H1 (cell line): ENCODE results near the gene SRD5A3.

Source experiments
- JUND ChIP-seq: IDR thresholded peaks from 2 replicates; pipeline ENCODE4 v1.6.1; 2011; ENCODE audit warnings: mild to moderate bottlenecking, improper control_type of control experiment, low read length
- POLR2A ChIP-seq, 2 experiments: IDR thresholded peaks; 1 replicate in 1 of 2; 2 replicates in 1 of 2; pipeline ENCODE4 v1.6.1; 2011; ENCODE audit warnings: low read depth in 2 of 2, low read length in 2 of 2, mild to moderate bottlenecking in 2 of 2; ENCODE audit errors: control extremely low read depth in 1 of 2
- POLR2AphosphoS5 ChIP-seq: IDR thresholded peaks from 2 replicates; pipeline ENCODE4 v1.6.1; 2011; ENCODE audit warnings: low read depth, low read length
- TF ChIP-seq, protein P1 (sequence below), 3 experiments: IDR thresholded peaks; 1 replicate in 2 of 3; 2 replicates in 1 of 3; pipeline versions ENCODE4 v1.5.1 to v1.6.1; 2011; ENCODE audit warnings: low read length in 3 of 3, mild to moderate bottlenecking in 3 of 3, inconsistent platforms in 2 of 3, low read depth in 1 of 3, moderate library complexity in 1 of 3; ENCODE audit not compliant: insufficient read depth in 1 of 3; ENCODE audit errors: control extremely low read depth in 1 of 3

- TF ChIP-seq POLR2A (IDR thresholded peaks at IDR 0.05; ENCODE audit: control extremely low read depth in 1 of 2, low read depth in 2 of 2, low read length in 2 of 2) (no peak), POLR2AphosphoS5 (no peak), JUND (no peak)
- TF ChIP-seq, protein P1, sequence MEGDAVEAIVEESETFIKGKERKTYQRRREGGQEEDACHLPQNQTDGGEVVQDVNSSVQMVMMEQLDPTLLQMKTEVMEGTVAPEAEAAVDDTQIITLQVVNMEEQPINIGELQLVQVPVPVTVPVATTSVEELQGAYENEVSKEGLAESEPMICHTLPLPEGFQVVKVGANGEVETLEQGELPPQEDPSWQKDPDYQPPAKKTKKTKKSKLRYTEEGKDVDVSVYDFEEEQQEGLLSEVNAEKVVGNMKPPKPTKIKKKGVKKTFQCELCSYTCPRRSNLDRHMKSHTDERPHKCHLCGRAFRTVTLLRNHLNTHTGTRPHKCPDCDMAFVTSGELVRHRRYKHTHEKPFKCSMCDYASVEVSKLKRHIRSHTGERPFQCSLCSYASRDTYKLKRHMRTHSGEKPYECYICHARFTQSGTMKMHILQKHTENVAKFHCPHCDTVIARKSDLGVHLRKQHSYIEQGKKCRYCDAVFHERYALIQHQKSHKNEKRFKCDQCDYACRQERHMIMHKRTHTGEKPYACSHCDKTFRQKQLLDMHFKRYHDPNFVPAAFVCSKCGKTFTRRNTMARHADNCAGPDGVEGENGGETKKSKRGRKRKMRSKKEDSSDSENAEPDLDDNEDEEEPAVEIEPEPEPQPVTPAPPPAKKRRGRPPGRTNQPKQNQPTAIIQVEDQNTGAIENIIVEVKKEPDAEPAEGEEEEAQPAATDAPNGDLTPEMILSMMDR (IDR thresholded peaks at IDR 0.05; ENCODE audit: control extremely low read depth in 1 of 3, insufficient read depth in 1 of 3, low read depth in 1 of 3, low read length in 3 of 3) = no peak
Measured at GRCh38 chr4:55358668-55359067, 12.6 kb downstream of the SRD5A3 start.
